ENCODE data around the gene KIZ. TPM values are rescaled to one million over a fixed set of nuclear protein-coding genes. Genes with fewer than 3 reads are reported as not detected.

Gene KIZ
- total RNA-seq, 1 donor = 19.4 TPM

- TF ChIP-seq CTCF (IDR thresholded peaks at IDR 0.05; ENCODE audit: insufficient read depth, low read length) = no peak
- H3K4me3 ChIP-seq (ENCODE audit: low read depth, low read length) = no peak overlapping the region
- no peak for DNase-seq (ENCODE audit: low read depth)
These were observed 11.3 kb upstream of the KIZ start for GRCh38 chr20:21114584-21114983.

GRCh38 chr20:21117521-21117920, 8.4 kb upstream of the KIZ start:
- no peak for TF ChIP-seq CTCF (IDR thresholded peaks at IDR 0.05; ENCODE audit: insufficient read depth, low read length)
- H3K4me3 ChIP-seq (ENCODE audit: low read depth, low read length) = no peak overlapping the region
- DNase-seq (ENCODE audit: low read depth) = no peak

DNA sequence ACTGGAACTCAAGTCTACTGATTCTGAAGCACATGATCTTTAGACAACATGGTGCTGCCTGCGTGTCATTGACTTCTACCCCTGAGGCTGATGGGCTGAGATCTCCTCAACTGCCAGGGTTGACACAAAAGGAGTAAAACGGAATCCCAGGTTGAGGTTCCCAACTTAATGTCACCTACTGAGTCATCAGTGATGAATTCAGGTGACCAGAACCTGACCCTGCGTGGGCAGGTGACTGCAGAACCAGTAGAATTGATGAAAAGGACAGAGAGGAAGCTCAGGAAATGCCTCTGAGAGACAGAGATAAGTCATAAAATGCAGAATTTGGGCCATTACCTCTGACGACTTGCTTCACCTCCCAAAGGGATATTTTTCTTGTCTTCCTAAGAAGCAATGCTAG, 7.7 kb upstream of the KIZ start:
- H3K4me3 ChIP-seq (ENCODE audit: low read depth, low read length) = no peak overlapping the region
- no peak for TF ChIP-seq CTCF (IDR thresholded peaks at IDR 0.05; ENCODE audit: insufficient read depth, low read length)
- DNase-seq (ENCODE audit: low read depth) = no peak

DNA sequence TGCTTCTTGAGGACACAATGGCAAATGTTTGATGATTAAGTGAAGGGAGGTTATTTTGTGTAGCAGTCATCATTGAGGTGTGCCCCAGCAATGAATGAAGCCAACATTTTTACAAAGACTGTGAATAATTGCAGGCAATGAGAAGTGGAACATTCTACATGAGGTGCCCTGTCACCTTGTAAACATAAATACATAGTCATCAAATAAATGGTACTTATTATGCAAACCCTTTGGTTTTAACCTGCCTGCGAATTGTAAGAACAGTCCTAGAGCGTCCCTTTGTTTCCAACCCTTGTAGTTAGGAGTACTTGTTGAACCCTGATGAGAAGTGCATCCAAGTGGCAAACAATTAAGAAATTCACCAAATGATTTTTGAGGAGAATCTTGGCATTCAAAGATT, 7.1 kb upstream of the KIZ start:
- DNase-seq (ENCODE audit: low read depth) = no peak

GRCh38 chr20:21124190-21124589, 1.7 kb upstream of the KIZ start:
- no peak overlapping the region for H3K4me3 ChIP-seq (ENCODE audit: low read depth, low read length)
- no peak for TF ChIP-seq CTCF (IDR thresholded peaks at IDR 0.05; ENCODE audit: insufficient read depth, low read length)

More for the DNA sequence above, 7.1 kb upstream of the KIZ start:
- no peak overlapping the region for H3K4me3 ChIP-seq (ENCODE audit: low read depth, low read length)
- no peak for TF ChIP-seq CTCF (IDR thresholded peaks at IDR 0.05; ENCODE audit: insufficient read depth, low read length)

GRCh38 chr20:21125072-21125848, 622 bp upstream of the KIZ start:
- TF ChIP-seq CTCF (IDR thresholded peaks at IDR 0.05; ENCODE audit: insufficient read depth, low read length) = peak; percentile 46

More at GRCh38 chr20:21124190-21124589, 1.7 kb upstream of the KIZ start:
- no peak for DNase-seq (ENCODE audit: low read depth)

DNA sequence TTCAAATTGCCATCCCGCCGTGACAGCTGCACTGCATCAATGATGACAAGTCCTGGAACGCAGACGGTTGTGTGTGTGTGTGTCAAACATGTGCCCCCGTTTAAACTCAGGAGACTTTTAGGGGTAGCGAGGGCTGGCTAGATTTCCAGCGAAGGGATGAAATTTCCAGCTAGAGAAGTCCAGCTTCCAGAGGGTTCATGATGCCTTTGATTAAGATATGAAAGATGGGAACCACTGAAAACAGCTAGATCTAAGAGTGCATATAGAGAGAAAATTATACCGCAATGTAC, 644 bp downstream of the KIZ start:
- peak; percentile 27 for DNase-seq (ENCODE audit: low read depth)
- peak overlapping the region; percentile 86 for H3K4me3 ChIP-seq (ENCODE audit: low read depth, low read length)
- TF ChIP-seq CTCF (IDR thresholded peaks at IDR 0.05; ENCODE audit: insufficient read depth, low read length) = no peak

More at GRCh38 chr20:21125072-21125848, 622 bp upstream of the KIZ start:
- peak overlapping the region; percentile 84 for H3K4me3 ChIP-seq (ENCODE audit: low read depth, low read length)
- DNase-seq (ENCODE audit: low read depth) = peak; percentile 39
